COLO668 (cell line): ENCODE results near the gene APC2.

Source experiments
- DNase-seq: peaks from one replicate; lab custom pipeline; 2025; ENCODE audit not compliant: unreplicated experiment; lab: John Stamatoyannopoulos, UW

Gene APC2

GRCh38 chr19:1427221-1427920 lies 22.6 kb upstream of the APC2 start:
- DNase-seq: no peak

- DNase-seq: no peak
Observed at GRCh38 chr19:1428738-1429391, 21.1 kb upstream of the APC2 start.

- DNase-seq: peak; percentile 50
Observed at GRCh38 chr19:1429750-1430149, 20.2 kb upstream of the APC2 start.

- peak; percentile 44 for DNase-seq
Observed at GRCh38 chr19:1430246-1430645, 19.7 kb upstream of the APC2 start.

- no peak for DNase-seq
Observed at GRCh38 chr19:1431759-1432506, 18.0 kb upstream of the APC2 start.

GRCh38 chr19:1432507-1432887 lies 17.4 kb upstream of the APC2 start:
- no peak for DNase-seq

DNA sequence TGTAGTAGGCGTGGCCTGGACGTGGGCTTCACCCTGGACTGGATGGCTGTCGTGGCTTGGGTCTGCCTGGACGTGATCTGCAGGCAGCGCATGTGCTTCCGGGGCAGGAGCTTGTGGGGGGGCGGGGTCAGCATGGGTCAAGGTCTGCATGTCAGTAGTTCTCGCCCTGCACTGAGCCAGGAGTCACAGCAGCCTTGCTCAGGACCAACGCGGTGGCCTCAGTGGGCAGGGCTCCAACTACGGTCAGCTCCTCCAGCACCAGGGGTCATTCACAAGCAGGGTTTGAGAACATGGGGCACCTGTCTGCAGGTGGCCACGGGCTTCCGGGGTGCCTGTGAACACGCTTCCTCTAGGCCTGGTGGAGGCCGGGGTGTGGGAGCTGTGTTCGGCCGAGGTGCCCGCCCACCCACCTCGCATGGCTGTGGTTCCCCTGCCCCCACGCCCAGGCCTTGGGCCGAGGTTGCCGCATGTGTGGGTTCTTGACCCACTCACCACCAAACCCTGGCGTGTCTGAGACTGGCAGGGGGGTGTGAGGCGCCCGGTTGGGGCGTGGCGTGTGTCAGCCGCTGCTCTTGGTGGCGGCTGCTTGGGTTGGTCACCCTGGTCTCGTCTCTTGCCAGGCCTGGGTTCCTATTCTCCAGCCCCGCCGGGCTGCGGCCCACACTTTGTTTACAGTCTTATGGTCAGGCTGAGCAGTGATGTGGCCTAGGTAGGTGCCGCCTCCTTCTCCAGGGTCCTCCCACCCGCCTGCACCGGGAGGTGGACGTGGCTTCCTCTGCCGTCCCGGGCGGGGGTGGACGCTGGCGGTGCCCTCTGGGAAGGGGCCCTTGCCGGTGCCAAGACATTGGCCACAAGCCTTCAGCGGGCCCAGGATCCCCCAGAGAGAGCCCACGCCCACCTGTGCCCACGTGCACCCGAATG lies 16.5 kb upstream of the APC2 start:
- DNase-seq: no peak

DNA sequence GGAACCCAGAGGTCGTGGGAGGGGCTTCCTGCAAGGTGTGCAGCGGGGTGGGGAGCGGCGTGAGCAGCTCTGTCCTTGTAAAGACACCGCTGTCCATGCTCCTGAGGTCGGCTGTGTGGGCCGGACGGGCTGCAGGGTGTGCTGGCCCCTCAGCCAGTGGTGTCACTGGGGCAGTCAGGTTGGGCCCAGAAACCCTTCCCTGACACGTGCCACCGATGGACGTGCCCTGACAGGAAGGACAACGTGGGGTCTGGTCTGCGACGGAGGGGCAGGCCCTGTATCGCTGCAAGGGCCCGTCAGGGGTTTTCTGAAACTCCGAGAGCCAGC lies 15.9 kb upstream of the APC2 start:
- no peak for DNase-seq

DNA sequence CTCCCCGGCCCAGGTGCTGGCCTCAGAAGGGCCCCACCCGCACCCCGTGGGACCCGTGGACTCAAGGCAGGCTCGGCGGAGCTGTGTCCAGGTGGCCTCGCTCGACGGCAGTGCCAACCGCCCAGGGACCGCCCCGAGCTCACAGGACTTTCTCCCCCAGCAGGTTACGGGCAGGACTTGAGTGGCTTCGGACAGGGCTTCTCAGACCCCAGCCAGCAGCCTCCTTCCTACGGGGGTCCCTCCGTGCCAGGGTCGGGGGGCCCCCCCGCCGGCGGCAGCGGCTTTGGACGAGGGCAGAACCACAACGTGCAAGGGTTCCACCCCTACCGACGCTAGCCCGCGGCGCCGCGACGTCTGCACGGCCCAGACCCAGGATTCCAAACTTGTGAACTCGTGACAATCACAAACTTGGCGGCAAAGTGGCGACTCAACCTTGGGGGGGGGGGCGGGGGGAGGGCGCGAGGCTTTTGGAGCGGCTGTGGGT lies 15.3 kb upstream of the APC2 start:
- no peak for DNase-seq

- DNase-seq: no peak
Observed at GRCh38 chr19:1435378-1435989, 14.4 kb upstream of the APC2 start.

GRCh38 chr19:1437609-1438008 lies 12.3 kb upstream of the APC2 start:
- DNase-seq: no peak

DNA sequence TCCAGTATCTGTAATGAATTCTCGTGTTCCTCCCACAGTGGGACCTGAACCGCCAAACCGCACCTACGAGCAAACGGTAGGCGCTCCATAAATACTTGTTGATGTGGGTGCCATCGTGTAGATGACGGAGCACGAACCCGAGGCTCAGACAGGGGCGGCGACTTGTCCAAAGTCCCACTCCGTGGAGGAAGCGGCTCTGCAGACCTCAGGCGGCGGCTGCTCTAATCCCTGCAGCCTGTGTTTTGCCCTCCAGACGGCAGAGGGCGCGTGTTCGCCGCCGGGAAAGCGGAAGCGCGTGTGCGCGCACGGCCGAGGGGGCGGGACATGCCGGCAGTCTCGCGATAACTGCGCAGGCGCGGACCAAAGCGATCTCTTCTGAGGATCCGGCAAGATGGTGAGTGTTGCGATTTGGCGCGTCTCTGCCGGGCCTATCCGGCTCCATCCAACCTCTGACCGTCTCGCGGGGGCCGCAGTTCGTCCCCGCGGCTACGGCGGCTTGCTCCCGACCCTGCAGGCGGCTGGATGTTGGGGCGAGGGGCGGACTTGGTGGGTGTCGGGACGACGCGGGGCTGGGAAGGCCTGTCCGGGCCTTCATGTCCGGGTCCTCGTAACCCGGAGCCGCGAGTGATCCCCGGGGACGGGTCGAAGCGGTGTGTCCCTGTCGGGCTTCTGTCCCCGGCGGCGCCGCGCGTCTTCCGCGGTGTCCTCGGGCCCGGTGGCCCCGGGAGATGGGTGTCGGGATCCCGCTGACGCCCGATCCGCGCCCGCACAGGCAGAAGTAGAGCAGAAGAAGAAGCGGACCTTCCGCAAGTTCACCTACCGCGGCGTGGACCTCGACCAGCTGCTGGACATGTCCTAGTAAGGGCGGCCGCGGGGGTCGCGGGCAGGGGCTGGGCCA lies 11.6 kb upstream of the APC2 start, which contains the start of gene RPS15:
TSS of gene RPS15 (plus strand) at position 362 of the 898 bp plus-strand sequence. CDS start at position 392, 30 bp downstream.
- DNase-seq: peak; percentile 96

DNA sequence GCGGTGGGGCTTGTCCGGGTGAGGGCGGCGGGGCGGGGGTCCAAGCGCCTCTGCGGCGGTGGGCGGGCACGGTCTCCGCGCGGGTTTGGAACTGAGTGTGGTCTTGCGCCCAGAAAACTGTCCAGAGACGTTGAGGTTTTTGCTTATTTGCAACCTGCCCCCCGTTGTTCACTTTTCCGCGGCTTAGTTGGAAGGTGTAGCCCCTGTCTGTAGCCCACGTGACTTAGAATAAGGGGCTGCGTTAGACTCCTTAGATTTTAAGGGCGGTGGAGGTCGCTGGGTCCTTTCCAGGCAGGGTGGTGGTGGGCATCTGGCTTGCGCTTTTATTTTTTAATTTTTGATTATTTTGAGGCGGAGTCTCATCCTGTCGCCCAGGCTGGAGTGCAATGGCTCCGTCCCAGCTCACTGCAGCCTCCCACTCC lies 11.0 kb upstream of the APC2 start:
- no peak for DNase-seq

DNA sequence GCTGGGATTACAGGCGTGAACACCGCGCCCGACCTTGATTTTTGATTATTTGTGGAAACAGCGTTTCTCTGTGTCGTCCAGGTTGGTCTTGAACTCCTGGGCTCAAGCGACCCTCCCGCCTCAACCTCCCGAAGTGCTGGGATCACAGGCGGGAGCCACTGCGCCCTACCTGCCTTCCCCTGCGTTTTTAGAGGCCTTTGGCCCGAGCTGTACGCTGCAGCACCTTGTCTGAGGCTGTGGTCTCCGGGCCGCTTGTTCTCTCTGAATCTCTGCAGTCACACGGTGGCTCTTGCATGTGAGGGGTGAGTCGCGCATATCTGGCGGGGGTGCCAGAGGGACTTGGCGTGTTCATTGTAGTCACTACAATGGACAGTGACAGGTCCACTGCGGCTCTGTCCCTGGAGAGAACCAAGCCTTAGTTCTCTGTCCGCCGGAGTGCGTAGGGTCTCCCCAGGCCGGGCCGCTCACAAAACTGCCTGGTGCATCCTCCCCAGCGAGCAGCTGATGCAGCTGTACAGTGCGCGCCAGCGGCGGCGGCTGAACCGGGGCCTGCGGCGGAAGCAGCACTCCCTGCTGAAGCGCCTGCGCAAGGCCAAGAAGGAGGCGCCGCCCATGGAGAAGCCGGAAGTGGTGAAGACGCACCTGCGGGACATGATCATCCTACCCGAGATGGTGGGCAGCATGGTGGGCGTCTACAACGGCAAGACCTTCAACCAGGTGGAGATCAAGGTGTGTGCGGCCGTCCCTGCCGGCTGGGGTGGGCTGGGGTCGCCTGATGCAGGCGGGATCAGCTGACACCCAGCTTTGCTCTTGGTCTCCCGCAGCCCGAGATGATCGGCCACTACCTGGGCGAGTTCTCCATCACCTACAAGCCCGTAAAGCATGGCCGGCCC lies 10.2 kb upstream of the APC2 start:
- peak; percentile 30 for DNase-seq

DNA sequence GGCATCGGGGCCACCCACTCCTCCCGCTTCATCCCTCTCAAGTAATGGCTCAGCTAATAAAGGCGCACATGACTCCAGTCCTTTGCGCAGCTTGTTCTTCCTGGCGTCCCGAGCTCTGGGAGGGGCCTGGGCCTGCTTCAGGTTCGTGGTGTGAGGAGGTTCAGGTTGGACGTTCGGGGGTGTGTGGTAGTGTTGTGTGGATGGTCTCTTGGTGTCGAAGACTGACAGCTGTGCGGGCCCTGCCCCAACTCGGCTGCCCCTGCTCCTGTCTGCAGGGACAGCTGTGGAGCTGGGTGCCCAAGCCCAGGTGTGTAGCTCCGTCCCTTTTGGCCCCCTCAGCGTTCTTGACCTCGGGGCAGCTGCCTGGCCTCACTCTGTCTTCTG lies 9.5 kb upstream of the APC2 start:
- DNase-seq: no peak

DNA sequence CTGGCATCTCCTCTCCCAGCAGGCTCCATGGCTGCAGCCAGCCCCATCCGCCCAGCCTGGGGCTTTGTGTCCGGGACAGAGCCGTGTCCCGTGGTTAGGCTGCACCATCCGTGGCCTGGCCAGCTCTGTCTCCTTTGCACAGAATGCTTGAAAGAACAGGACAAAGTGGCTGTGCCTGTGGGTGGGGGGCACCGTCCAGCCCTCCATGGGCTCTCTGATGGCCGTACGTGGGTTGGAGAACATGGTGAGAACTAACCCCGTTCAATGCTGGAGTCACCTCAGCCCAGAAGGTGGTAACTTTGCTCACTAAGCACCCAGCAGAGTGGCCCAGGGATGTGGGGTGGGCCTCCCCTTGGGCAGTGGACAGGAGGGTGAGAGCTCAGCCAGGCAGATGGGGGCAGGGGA lies 8.9 kb upstream of the APC2 start:
- no peak for DNase-seq

- no peak for DNase-seq
Observed at GRCh38 chr19:1441677-1442438, 8.1 kb upstream of the APC2 start.
